Prostate gland (tissue), 2 donors: ENCODE measurements around the gene TESK2.

ENCODE experiments used
- POLR2A ChIP-seq: fragments of 450-650 bp; IDR thresholded peaks from one replicate; pipeline ENCODE4 v1.6.1; 2016; ENCODE audit warnings: antibody characterized with exemption, mild to moderate bottlenecking
- POLR2AphosphoS5 ChIP-seq: sonication (generic); formaldehyde crosslinking; IDR thresholded peaks from one replicate; pipeline ENCODE4 v1.6.1; 2017; ENCODE audit warnings: antibody characterized with exemption
- TF ChIP-seq, protein P1 (sequence below), 4 experiments: fragments of 200-600 bp in 2 of 4; fragments of 450-650 bp in 2 of 4; sonication (generic) in 2 of 4; IDR thresholded peaks; 1 replicate in 3 of 4; 2 replicates in 1 of 4; pipeline ENCODE4 v1.5.1; 2016 to 2019; ENCODE audit warnings: antibody characterized with exemption in 4 of 4, mild to moderate bottlenecking in 2 of 4, moderate library complexity in 2 of 4

GRCh38 chr1:45531873-45532272 is 40.9 kb upstream of the TESK2 start:
- TF ChIP-seq, protein P1, sequence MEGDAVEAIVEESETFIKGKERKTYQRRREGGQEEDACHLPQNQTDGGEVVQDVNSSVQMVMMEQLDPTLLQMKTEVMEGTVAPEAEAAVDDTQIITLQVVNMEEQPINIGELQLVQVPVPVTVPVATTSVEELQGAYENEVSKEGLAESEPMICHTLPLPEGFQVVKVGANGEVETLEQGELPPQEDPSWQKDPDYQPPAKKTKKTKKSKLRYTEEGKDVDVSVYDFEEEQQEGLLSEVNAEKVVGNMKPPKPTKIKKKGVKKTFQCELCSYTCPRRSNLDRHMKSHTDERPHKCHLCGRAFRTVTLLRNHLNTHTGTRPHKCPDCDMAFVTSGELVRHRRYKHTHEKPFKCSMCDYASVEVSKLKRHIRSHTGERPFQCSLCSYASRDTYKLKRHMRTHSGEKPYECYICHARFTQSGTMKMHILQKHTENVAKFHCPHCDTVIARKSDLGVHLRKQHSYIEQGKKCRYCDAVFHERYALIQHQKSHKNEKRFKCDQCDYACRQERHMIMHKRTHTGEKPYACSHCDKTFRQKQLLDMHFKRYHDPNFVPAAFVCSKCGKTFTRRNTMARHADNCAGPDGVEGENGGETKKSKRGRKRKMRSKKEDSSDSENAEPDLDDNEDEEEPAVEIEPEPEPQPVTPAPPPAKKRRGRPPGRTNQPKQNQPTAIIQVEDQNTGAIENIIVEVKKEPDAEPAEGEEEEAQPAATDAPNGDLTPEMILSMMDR (IDR thresholded peaks at IDR 0.05): no peak
- no peak for TF ChIP-seq POLR2A
- no peak for TF ChIP-seq POLR2AphosphoS5
